Endothelial cell of umbilical vein (primary cell): ENCODE results near the gene KISS1R.

ENCODE experiments used
- CTCF ChIP-seq, 2 donors: IDR thresholded peaks; 1 replicate in 1 of 2; 2 replicates in 1 of 2; pipeline ENCODE4 v1.5.1; 2011; ENCODE audit warnings: low read length in 2 of 2, mild to moderate bottlenecking in 2 of 2, moderate library complexity in 2 of 2, control low read depth in 1 of 2, inconsistent platforms in 1 of 2, low read depth in 1 of 2; ENCODE audit not compliant: insufficient read depth in 1 of 2; ENCODE audit errors: extremely low read depth in 1 of 2
- POLR2A ChIP-seq: IDR thresholded peaks from 2 replicates; pipeline ENCODE4 v1.6.1; 2012; ENCODE audit warnings: low read depth, mild to moderate bottlenecking, control low read depth, low read length

DNA sequence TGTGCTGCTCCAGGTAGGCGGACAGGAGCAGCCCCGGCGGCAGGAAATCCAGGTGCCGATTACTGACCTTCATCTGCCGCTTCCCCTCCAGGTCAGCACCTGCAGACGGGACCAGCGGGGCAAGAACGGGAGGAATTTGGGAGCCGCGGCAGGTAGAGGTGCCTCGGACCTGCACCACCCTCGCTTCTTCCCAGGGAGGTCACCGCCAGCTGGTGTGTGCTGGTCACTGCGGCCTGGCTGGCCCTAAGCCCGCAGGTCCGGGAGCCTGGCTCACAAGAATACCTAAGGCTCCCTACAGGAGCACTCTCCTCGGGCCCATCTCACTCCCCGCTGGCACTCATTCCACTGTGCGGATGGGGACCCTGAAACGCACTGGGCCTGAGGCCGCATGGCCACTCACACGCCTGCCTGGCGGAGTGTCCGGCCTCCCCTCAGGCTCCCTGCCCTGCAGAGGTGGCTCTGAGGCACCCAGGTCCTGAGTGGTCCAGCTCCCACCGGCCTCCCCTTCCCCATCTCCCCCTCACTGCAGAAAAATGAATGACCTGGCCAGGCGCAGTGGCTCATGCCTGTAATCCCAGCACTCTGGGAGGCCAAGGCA is 19.6 kb upstream of the KISS1R start:
- TF ChIP-seq CTCF (IDR thresholded peaks at IDR 0.05; ENCODE audit: extremely low read depth in 1 of 2, insufficient read depth in 1 of 2, low read depth in 1 of 2, low read length in 2 of 2) (peak in 1 of 2 donors; percentile 15), POLR2A (no peak)
